Measurements from ENCODE around the gene ADAM30. TPM values are rescaled to one million over a fixed set of nuclear protein-coding genes. Genes with fewer than 3 reads are reported as not detected.

ADAM30 gene
- total RNA-seq, 3 donors from 2014 or later (not counting 1 experiment from before 2014, with no cell fraction given): 0.13 TPM; not detected in 2

DNA sequence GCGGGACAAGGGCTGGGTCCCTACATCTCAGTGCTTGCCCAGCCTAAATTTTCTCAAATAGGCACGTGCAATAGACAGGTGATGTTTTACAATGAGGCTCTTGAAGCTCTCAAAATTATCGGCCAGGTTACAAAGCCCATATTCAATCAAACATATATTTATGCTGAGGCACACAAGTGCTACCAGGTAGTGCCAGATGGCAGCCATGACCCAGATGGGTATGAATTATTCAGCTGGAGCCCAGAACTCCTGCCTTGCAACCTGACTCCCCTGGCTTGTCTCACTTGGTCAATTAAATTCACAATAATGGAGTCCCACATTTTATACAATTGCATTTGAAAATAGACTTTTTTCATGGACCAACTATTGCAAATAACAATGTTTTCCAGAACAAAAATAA lies 12.3 kb upstream of the ADAM30 start:
- Histone ChIP-seq H3K4me3 (ENCODE audit: low read length) (no peak overlapping the region), H3K27ac (ENCODE audit: low read length) (no peak overlapping the region), H3K9me3 (ENCODE audit: control insufficient read depth, insufficient read depth, low read length) (no peaks in the 10 kb centered on the region), H3K27me3 (ENCODE audit: control insufficient read depth, insufficient read depth, low read length) (peaks cover 6% of the 10 kb centered on the region), H3K4me1 (ENCODE audit: control insufficient read depth, insufficient read depth, low read length) (peaks cover 13% of the 10 kb centered on the region), H3K36me3 (ENCODE audit: control insufficient read depth, insufficient read depth, low read length) (peaks cover under 1% of the 10 kb centered on the region)
- H3K36me3 Mint-ChIP-seq: no peaks in the 10 kb centered on the region
- TF ChIP-seq, protein P1, sequence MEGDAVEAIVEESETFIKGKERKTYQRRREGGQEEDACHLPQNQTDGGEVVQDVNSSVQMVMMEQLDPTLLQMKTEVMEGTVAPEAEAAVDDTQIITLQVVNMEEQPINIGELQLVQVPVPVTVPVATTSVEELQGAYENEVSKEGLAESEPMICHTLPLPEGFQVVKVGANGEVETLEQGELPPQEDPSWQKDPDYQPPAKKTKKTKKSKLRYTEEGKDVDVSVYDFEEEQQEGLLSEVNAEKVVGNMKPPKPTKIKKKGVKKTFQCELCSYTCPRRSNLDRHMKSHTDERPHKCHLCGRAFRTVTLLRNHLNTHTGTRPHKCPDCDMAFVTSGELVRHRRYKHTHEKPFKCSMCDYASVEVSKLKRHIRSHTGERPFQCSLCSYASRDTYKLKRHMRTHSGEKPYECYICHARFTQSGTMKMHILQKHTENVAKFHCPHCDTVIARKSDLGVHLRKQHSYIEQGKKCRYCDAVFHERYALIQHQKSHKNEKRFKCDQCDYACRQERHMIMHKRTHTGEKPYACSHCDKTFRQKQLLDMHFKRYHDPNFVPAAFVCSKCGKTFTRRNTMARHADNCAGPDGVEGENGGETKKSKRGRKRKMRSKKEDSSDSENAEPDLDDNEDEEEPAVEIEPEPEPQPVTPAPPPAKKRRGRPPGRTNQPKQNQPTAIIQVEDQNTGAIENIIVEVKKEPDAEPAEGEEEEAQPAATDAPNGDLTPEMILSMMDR (IDR thresholded peaks at IDR 0.05): no peak
- ATAC-seq: no peak
- DNase-seq: no peak
- H3K4me1 Mint-ChIP-seq: peaks cover 17% of the 10 kb centered on the region in 2 donors
- peaks cover 0 to 15% of the 10 kb centered on the region in 2 donors for H3K27me3 Mint-ChIP-seq (ENCODE audit: low read depth in 2 of 2)
- H3K4me3 Mint-ChIP-seq: no peak overlapping the region
- 91% methylated on average over 3 of the region's 3 CpGs for WGBS (ENCODE audit: insufficient coverage)
- peaks cover 0 to 6% of the 10 kb centered on the region in 2 donors for H3K9me3 Mint-ChIP-seq
- no peak overlapping the region for H3K27ac Mint-ChIP-seq
- intact Hi-C loops (cut with micrococcal nuclease): no loop called here

DNA sequence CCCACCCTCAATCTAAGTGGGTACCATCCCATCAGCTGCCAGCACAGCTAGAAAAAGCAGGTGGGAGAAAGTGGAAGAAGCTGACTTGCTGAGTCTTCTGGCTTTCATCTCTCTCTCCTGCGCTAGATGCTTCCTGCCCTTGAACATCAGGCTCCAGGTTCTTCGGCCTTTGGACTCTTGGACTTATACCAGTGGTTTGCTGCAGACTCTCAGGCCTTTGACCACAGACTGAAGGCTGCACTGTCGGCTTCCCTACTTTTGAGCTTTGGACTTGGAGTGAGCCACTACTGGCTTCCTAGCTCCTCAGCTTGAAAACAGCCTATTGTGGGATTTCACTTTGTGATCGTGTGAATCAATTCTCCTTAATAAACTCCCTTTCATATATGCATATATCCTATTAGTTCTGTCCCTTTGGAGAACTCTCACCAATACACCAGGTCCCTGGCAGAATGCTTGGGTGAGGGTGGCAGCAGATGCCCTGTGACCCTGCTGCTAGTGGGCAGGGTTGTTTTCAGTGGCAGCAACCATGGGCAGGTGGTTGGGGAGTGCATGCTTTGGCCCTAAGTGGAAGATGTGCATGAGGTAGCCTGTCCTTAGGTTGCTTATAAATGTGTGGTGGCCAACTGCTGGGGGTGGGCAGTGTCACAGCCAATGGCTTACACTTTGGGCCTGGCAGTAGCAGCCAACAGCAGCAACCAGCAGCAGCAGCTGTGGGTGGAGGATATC lies 10.8 kb upstream of the ADAM30 start:
- Histone ChIP-seq H3K9me3 (ENCODE audit: control insufficient read depth, insufficient read depth, low read length) (no peaks in the 10 kb centered on the region), H3K4me3 (ENCODE audit: low read length) (no peak overlapping the region), H3K4me1 (ENCODE audit: control insufficient read depth, insufficient read depth, low read length) (peaks cover 13% of the 10 kb centered on the region), H3K36me3 (ENCODE audit: control insufficient read depth, insufficient read depth, low read length) (no peaks in the 10 kb centered on the region), H3K27ac (ENCODE audit: low read length) (no peak overlapping the region), H3K27me3 (ENCODE audit: control insufficient read depth, insufficient read depth, low read length) (peaks cover 6% of the 10 kb centered on the region)
- WGBS (ENCODE audit: insufficient coverage): 100% methylated on average over 4 of the region's 4 CpGs
- TF ChIP-seq, protein P1 (IDR thresholded peaks at IDR 0.05): no peak
- no peak for DNase-seq
- peaks cover under 1 to 20% of the 10 kb centered on the region in 2 donors for H3K27me3 Mint-ChIP-seq (ENCODE audit: low read depth in 2 of 2)
- H3K27ac Mint-ChIP-seq: no peak overlapping the region
- peaks cover 17% of the 10 kb centered on the region in 2 donors for H3K4me1 Mint-ChIP-seq
- no peak for ATAC-seq
- no peak overlapping the region for H3K4me3 Mint-ChIP-seq
- H3K9me3 Mint-ChIP-seq: peaks cover 0 to 6% of the 10 kb centered on the region in 2 donors
- H3K36me3 Mint-ChIP-seq: no peaks in the 10 kb centered on the region
- intact Hi-C loops (cut with micrococcal nuclease): no loop called here

DNA sequence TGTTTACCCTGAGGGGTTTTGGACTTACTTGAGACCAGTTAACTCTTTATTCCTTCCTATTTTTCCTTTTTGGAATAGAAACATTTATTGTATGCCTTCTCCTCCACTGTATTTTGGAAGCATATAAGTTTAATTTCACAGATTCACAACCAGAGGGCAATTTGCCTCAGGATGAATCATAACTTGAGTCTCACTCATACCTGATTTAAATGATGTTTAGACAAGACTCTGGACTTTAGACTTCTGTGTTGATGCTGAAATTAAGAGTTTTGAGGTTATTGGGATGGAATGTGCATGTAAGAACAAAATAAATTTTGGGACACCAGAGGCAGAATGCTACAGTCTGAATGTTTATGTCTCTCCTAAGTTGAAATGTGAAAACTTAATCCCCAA lies 7.1 kb upstream of the ADAM30 start:
- no peak for DNase-seq
- peaks cover 0 to 4% of the 10 kb centered on the region in 2 donors for H3K4me1 Mint-ChIP-seq
- no peak for ATAC-seq
- H3K27ac Mint-ChIP-seq: no peak overlapping the region
- intact Hi-C loops (cut with micrococcal nuclease): no loop called here
- Histone ChIP-seq H3K36me3 (ENCODE audit: control insufficient read depth, insufficient read depth, low read length) (no peaks in the 10 kb centered on the region), H3K4me3 (ENCODE audit: low read length) (no peak overlapping the region), H3K9me3 (ENCODE audit: control insufficient read depth, insufficient read depth, low read length) (no peaks in the 10 kb centered on the region), H3K27ac (ENCODE audit: low read length) (no peak overlapping the region), H3K27me3 (ENCODE audit: control insufficient read depth, insufficient read depth, low read length) (peaks cover 6% of the 10 kb centered on the region), H3K4me1 (ENCODE audit: control insufficient read depth, insufficient read depth, low read length) (no peaks in the 10 kb centered on the region)
- H3K9me3 Mint-ChIP-seq: peaks cover 0 to 6% of the 10 kb centered on the region in 2 donors
- TF ChIP-seq, protein P1 (IDR thresholded peaks at IDR 0.05): no peak
- peaks cover 10 to 21% of the 10 kb centered on the region in 2 donors for H3K27me3 Mint-ChIP-seq (ENCODE audit: low read depth in 2 of 2)
- H3K4me3 Mint-ChIP-seq: no peak overlapping the region
- no peaks in the 10 kb centered on the region for H3K36me3 Mint-ChIP-seq
